ENCODE results near the gene TACC3. TPM values are rescaled to one million over a fixed set of nuclear protein-coding genes. Genes with fewer than 3 reads are reported as not detected.

TACC3 gene
- total RNA-seq, 1 experiment from 2014 or later, result 207 TPM

DNA sequence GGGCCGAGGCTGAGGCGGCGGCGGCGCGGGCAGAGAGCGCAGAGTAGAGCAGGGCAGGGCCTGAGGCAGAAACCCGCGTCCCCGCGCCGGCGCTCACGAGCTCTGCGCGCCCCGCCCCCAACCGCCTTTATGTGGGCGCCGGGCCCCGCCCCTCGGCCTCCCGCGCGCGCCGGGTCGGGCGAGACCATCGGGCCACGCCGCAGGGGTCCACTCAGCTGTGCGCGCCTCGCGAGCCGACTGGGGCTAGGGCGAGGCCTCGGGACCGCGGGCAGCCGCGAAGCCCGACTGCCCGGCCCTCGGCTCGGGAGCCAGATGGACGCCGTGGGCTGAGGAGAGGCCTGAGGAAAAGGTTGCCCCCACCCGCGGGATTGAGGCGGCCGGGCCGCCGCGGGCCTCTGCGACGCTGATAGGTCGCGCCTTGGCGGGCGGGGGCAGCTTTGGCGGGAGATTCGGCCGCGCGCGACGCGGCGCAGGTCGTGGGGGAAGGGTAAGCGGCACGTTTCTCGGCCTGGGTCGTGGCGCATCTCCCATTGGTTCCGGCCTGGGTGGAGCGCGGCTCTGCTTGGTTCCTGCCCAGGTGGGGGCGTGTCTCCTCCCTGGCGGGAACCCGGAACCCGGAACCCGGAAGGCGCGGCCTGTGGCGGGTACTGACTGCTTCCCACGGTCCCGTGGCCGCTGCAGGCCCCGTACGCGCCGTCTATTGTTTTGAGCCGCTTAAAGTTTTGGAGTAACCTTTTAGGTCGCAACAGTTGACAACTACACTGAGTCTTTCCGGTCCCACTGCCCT lies 8.9 kb upstream of the TACC3 start, which contains the start of gene SLBP (continued):
- TF ChIP-seq, protein P1, sequence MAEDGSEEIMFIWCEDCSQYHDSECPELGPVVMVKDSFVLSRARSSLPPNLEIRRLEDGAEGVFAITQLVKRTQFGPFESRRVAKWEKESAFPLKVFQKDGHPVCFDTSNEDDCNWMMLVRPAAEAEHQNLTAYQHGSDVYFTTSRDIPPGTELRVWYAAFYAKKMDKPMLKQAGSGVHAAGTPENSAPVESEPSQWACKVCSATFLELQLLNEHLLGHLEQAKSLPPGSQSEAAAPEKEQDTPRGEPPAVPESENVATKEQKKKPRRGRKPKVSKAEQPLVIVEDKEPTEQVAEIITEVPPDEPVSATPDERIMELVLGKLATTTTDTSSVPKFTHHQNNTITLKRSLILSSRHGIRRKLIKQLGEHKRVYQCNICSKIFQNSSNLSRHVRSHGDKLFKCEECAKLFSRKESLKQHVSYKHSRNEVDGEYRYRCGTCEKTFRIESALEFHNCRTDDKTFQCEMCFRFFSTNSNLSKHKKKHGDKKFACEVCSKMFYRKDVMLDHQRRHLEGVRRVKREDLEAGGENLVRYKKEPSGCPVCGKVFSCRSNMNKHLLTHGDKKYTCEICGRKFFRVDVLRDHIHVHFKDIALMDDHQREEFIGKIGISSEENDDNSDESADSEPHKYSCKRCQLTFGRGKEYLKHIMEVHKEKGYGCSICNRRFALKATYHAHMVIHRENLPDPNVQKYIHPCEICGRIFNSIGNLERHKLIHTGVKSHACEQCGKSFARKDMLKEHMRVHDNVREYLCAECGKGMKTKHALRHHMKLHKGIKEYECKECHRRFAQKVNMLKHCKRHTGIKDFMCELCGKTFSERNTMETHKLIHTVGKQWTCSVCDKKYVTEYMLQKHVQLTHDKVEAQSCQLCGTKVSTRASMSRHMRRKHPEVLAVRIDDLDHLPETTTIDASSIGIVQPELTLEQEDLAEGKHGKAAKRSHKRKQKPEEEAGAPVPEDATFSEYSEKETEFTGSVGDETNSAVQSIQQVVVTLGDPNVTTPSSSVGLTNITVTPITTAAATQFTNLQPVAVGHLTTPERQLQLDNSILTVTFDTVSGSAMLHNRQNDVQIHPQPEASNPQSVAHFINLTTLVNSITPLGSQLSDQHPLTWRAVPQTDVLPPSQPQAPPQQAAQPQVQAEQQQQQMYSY (CRISPR knock-in tag; IDR thresholded peaks at IDR 0.05), result peak; percentile 30; the same call in 1 of the 2 replicates
- TF ChIP-seq PREB (CRISPR knock-in tag; IDR thresholded peaks at IDR 0.05; ENCODE audit: borderline replicate concordance) (peak; percentile 50; the same call in 1 of the 2 replicates), ZNF416 (CRISPR knock-in tag; IDR thresholded peaks at IDR 0.05) (no peak), RELA (CRISPR knock-in tag; IDR thresholded peaks at IDR 0.05; ENCODE audit: borderline replicate concordance) (no peak), AR (CRISPR knock-in tag; IDR thresholded peaks at IDR 0.05) (no peak), IRF1 (CRISPR knock-in tag; IDR thresholded peaks at IDR 0.05) (peak; percentile 85), JUN (CRISPR knock-in tag; IDR thresholded peaks at IDR 0.05) (0 out of 2 replicates have a peak, but pooled peaks have one; percentile 4), NFYB (CRISPR knock-in tag; conservative IDR thresholded peaks at IDR 0.05; ENCODE audit: low read depth) (peak; percentile 49; the same call in 1 of the 2 replicates), ZNF232 (CRISPR knock-in tag; IDR thresholded peaks at IDR 0.05) (0 out of 2 replicates have a peak, but pooled peaks have one; percentile 11), ESRRA (CRISPR knock-in tag; IDR thresholded peaks at IDR 0.05; ENCODE audit: borderline replicate concordance) (no peak), TEAD1 (CRISPR knock-in tag; IDR thresholded peaks at IDR 0.05) (peak; percentile 34), JAZF1 (CRISPR knock-in tag; IDR thresholded peaks at IDR 0.05) (no peak), ZBTB21 (CRISPR knock-in tag; IDR thresholded peaks at IDR 0.05; ENCODE audit: borderline replicate concordance) (no peak), FOXJ3 (CRISPR knock-in tag; IDR thresholded peaks at IDR 0.05; ENCODE audit: borderline replicate concordance) (no peak), OVOL2 (CRISPR knock-in tag; IDR thresholded peaks at IDR 0.05; ENCODE audit: borderline replicate concordance) (no peak), ERG (CRISPR knock-in tag; IDR thresholded peaks at IDR 0.05) (no peak), FOXP1 (CRISPR knock-in tag; IDR thresholded peaks at IDR 0.05; ENCODE audit: borderline replicate concordance) (peak; percentile 30; the same call in 1 of the 2 replicates), CREB1 (CRISPR knock-in tag; IDR thresholded peaks at IDR 0.05) (no peak)
- TF ChIP-seq, protein P2, sequence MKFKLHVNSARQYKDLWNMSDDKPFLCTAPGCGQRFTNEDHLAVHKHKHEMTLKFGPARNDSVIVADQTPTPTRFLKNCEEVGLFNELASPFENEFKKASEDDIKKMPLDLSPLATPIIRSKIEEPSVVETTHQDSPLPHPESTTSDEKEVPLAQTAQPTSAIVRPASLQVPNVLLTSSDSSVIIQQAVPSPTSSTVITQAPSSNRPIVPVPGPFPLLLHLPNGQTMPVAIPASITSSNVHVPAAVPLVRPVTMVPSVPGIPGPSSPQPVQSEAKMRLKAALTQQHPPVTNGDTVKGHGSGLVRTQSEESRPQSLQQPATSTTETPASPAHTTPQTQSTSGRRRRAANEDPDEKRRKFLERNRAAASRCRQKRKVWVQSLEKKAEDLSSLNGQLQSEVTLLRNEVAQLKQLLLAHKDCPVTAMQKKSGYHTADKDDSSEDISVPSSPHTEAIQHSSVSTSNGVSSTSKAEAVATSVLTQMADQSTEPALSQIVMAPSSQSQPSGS (CRISPR knock-in tag; IDR thresholded peaks at IDR 0.05; ENCODE audit: borderline replicate concordance, low read depth), result no peak
- TF ChIP-seq, protein P3, sequence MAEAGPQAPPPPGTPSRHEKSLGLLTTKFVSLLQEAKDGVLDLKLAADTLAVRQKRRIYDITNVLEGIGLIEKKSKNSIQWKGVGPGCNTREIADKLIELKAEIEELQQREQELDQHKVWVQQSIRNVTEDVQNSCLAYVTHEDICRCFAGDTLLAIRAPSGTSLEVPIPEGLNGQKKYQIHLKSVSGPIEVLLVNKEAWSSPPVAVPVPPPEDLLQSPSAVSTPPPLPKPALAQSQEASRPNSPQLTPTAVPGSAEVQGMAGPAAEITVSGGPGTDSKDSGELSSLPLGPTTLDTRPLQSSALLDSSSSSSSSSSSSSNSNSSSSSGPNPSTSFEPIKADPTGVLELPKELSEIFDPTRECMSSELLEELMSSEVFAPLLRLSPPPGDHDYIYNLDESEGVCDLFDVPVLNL (CRISPR knock-in tag; IDR thresholded peaks at IDR 0.05; ENCODE audit: borderline replicate concordance, low read depth), result peak; percentile 93
- TF ChIP-seq, protein P4, sequence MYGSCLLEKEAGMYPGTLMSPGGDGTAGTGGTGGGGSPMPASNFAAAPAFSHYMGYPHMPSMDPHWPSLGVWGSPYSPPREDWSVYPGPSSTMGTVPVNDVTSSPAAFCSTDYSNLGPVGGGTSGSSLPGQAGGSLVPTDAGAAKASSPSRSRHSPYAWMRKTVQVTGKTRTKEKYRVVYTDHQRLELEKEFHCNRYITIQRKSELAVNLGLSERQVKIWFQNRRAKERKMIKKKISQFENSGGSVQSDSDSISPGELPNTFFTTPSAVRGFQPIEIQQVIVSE (CRISPR knock-in tag; IDR thresholded peaks at IDR 0.05; ENCODE audit: borderline replicate concordance), result no peak
- TF ChIP-seq, protein P5, sequence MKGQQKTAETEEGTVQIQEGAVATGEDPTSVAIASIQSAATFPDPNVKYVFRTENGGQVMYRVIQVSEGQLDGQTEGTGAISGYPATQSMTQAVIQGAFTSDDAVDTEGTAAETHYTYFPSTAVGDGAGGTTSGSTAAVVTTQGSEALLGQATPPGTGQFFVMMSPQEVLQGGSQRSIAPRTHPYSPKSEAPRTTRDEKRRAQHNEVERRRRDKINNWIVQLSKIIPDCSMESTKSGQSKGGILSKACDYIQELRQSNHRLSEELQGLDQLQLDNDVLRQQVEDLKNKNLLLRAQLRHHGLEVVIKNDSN (CRISPR knock-in tag; IDR thresholded peaks at IDR 0.05), result no peak; the same call in 1 of the 2 replicates
- TF ChIP-seq, protein P6, sequence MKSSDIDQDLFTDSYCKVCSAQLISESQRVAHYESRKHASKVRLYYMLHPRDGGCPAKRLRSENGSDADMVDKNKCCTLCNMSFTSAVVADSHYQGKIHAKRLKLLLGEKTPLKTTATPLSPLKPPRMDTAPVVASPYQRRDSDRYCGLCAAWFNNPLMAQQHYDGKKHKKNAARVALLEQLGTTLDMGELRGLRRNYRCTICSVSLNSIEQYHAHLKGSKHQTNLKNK (CRISPR knock-in tag; IDR thresholded peaks at IDR 0.05), result no peak

All from WTC11 (cell line).